Retinal pigment epithelial cell (primary cell): ENCODE results near the gene TREH.

ENCODE experiments used
- DNase-seq: peaks from one replicate; pipeline ENCODE4 v3.0.0-alpha.2; 2010; ENCODE audit warnings: low read depth
- H3K4me3 ChIP-seq: 2 replicates; pipeline ENCODE4 v1.5.1; 2011; ENCODE audit warnings: mild to moderate bottlenecking, low read length, control low read depth, moderate library complexity
- TF ChIP-seq, protein P1 (sequence below): conservative IDR thresholded peaks from 2 replicates; pipeline ENCODE4 v1.5.1; 2011; ENCODE audit warnings: low read depth, low read length, control low read depth, inconsistent platforms

Gene TREH

DNA sequence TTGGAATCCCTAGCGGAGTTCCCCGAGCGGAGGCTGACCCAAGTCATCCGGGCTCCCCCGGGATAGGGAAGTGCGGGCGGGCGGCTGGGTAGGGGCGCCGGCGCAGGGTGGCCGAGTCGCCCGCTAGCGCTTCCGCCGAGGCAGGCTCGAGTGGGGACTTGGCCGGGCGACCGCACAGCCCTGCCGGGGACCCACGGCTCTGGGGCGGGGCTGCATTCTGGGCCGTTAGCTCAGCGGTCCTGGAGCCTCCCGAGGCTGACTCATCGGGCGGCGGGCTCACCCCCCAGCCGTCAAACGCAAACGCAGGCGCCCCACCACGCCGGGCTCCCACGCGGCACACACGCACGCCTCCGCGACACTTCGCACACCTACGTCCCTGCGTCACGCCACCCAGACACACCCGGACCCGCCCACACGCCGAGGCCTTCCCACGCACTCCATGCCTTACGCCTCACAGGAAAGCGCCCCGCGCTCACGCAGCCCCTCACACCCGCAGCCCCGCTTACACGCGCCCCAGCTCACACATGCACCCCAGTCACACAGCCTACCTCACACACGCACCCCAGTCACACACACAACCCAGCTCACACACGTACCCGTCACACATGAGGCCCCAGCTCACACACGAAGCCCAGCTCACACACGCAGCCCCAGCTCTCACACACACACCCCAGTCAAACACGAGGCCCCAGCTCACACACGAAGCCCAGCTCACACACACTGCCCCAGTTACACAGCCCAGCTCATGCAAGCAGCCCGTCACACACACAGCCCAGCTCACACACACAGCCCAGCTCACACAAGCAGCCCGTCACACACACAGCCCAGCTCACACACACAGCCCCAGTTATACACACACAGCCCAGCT is 70.9 kb downstream of the TREH start:
- DNase-seq = no peak
- H3K4me3 ChIP-seq = peak overlapping the region; percentile 71
- TF ChIP-seq, protein P1, sequence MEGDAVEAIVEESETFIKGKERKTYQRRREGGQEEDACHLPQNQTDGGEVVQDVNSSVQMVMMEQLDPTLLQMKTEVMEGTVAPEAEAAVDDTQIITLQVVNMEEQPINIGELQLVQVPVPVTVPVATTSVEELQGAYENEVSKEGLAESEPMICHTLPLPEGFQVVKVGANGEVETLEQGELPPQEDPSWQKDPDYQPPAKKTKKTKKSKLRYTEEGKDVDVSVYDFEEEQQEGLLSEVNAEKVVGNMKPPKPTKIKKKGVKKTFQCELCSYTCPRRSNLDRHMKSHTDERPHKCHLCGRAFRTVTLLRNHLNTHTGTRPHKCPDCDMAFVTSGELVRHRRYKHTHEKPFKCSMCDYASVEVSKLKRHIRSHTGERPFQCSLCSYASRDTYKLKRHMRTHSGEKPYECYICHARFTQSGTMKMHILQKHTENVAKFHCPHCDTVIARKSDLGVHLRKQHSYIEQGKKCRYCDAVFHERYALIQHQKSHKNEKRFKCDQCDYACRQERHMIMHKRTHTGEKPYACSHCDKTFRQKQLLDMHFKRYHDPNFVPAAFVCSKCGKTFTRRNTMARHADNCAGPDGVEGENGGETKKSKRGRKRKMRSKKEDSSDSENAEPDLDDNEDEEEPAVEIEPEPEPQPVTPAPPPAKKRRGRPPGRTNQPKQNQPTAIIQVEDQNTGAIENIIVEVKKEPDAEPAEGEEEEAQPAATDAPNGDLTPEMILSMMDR = no peak

DNA sequence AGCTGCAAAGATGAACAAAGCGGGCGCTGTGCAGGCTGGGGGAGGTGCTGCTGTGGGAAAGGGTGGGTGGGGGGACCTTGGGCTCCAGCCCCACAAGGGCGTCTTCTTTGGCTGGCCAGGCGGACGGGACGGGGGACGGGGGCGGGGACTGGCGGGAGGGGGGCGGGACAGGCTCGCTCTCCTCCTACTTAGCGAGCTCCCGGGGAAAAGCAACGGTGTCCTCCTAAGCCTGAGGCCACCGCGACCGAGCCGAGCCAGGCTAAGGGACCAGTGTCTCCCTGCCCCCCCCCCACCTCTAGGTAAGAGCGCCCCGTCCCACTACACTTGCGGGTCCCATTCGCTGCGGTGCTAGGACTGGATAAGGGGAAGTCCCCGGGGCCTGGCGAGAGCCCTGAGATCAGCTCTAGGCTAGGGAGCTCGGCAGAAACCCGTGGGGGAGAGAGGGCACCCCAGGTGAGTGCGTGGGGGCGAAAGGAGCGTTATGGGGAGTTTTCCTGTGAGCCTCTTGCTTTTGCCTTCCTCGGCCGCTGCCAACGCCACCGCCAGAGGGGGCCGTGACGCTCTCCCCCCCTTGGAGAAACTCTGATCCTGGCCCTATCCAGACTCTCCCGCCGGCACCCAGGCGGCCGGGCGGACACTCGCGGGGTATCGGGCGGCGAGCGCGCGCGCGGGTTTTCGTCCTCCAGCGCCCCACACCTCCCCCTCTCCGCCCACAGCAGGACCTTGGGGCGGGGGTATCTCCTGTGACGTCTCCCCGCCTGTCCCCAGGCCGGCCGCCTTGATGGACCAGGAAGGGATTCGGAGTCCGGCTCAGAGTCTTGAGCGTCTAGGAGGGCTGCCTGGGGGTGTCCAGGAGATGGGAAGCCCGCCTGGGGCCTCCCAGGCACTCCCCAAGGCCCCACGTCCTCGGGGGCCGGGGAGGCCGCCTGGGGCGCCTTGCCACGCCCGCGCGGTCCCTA is 71.8 kb downstream of the TREH start, which contains the start of gene PHLDB1:
Gene PHLDB1, plus strand, starts transcription at position 215 of the 959 bp plus-strand sequence. CDS start 6,222 bp downstream, outside the sequence.
- peak within 1 kb of the TSS; percentile 71 for H3K4me3 ChIP-seq
- TF ChIP-seq, protein P1 = peak; percentile 74
- no peak for DNase-seq
